OCI-LY7 (cell line): Measurements from ENCODE around the gene ATP5PD. TPM values are rescaled to one million over a fixed set of nuclear protein-coding genes. Genes with fewer than 3 reads are reported as not detected.

ENCODE experiments used
- BruUV-seq: library from RNA; stranded (reverse); fragments of 400-500 nt; replicated peaks from 2 replicates; lab custom pipeline; 2021; lab: Mats Ljungman, UMichigan
- CTCF ChIA-PET: fragments of 300-600 bp; sonication (Branson Sonifier 250); formaldehyde crosslinking; loops from one replicate; lab custom pipeline; 2022; ENCODE audit warnings: antibody characterized with exemption; ENCODE audit not compliant: unreplicated experiment; lab: Charles Lee
- POLR2A ChIA-PET: fragments of 300-600 bp; sonication (Branson Sonifier 250); formaldehyde crosslinking; loops from one replicate; lab custom pipeline; 2022; ENCODE audit warnings: antibody characterized with exemption; lab: Charles Lee
- DNase-seq: peaks from one replicate; pipeline ENCODE4 v3.0.0-alpha.2; 2015; ENCODE audit warnings: low spot score
- H2AFZ ChIP-seq: fragments of 200-600 bp; sonication (generic), shearing (Covaris generic); 2 replicates; pipeline ENCODE4 v1.6.1; 2014; ENCODE audit warnings: mild to moderate bottlenecking, antibody characterized with exemption, low read length, moderate library complexity
- H3K27ac ChIP-seq: fragments of 200-600 bp; sonication (generic); 2 replicates; pipeline ENCODE4 v1.5.1; 2014; ENCODE audit warnings: mixed run types, low read depth, mild to moderate bottlenecking, moderate library complexity, low read length, inconsistent platforms; ENCODE audit not compliant: poor library complexity, severe bottlenecking
- H3K36me3 ChIP-seq: fragments of 200-600 bp; sonication (generic); 2 replicates; pipeline ENCODE4 v1.6.1; 2014; ENCODE audit warnings: mild to moderate bottlenecking, antibody characterized with exemption, low read length, moderate library complexity, mixed read lengths; ENCODE audit not compliant: insufficient read depth
- H3K4me1 ChIP-seq: fragments of 200-600 bp; sonication (generic); 2 replicates; pipeline ENCODE4 v1.5.1; 2014; ENCODE audit warnings: mild to moderate bottlenecking, low read length; ENCODE audit not compliant: insufficient read depth, poor library complexity, severe bottlenecking
- H3K4me2 ChIP-seq: fragments of 200-600 bp; sonication (generic); 2 replicates; pipeline ENCODE4 v1.6.1; 2014; ENCODE audit warnings: mild to moderate bottlenecking, low read length
- H3K4me3 ChIP-seq: fragments of 200-600 bp; sonication (generic); 2 replicates; pipeline ENCODE4 v1.5.1; 2014; ENCODE audit warnings: mild to moderate bottlenecking, low read depth, low read length; ENCODE audit not compliant: poor library complexity, severe bottlenecking
- H3K79me2 ChIP-seq: fragments of 200-600 bp; sonication (generic); 2 replicates; pipeline ENCODE4 v1.6.1; 2016; ENCODE audit warnings: low read depth, mild to moderate bottlenecking, low read length, moderate library complexity, mixed read lengths; ENCODE audit not compliant: insufficient read depth
- H3K9me2 ChIP-seq: fragments of 200-600 bp; sonication (generic); 2 replicates; pipeline ENCODE4 v1.6.1; 2016; ENCODE audit warnings: mild to moderate bottlenecking, low read length, mixed read lengths; ENCODE audit not compliant: insufficient read depth
- H3K9me3 ChIP-seq: fragments of 200-600 bp; sonication (generic); 2 replicates; pipeline ENCODE4 v1.6.1; 2014; ENCODE audit warnings: mild to moderate bottlenecking, mixed run types, low read length, mixed read lengths
- H4K20me1 ChIP-seq: fragments of 200-600 bp; sonication (generic); 2 replicates; pipeline ENCODE4 v1.6.1; 2014; ENCODE audit warnings: mild to moderate bottlenecking, antibody characterized with exemption, low read length, moderate library complexity, mixed read lengths; ENCODE audit not compliant: insufficient read depth
- EZH2phosphoT487 ChIP-seq: fragments of 200-600 bp; sonication (generic); IDR thresholded peaks from 2 replicates; pipeline ENCODE4 v1.6.1; 2018; ENCODE audit warnings: low read depth, borderline replicate concordance, mild to moderate bottlenecking, mixed run types, antibody characterized with exemption, low read length, moderate library complexity, mixed read lengths
- intact Hi-C: fragments of 100-400 bp; cut with micrococcal nuclease; formaldehyde crosslinking; loops from one replicate; pipeline ENCODE4 v1.10.0; 2022; ENCODE audit not compliant: unreplicated experiment
- total RNA-seq, 2 experiments: library from RNA; depleted of rRNA in 1 of 2; stranded (reverse); fragments of >200 nt in 1 of 2; shearing (Covaris generic) in 1 of 2; gene quantifications; 2 replicates each; pipeline ENCODE4 v1.2.3, GENCODE V29; 2014 to 2022
- TF ChIP-seq, protein P1 (sequence below): fragments of 200-600 bp; sonication (generic); conservative IDR thresholded peaks from 2 replicates; pipeline ENCODE4 v1.5.1; 2014; ENCODE audit warnings: mild to moderate bottlenecking, antibody characterized with exemption, low read length, moderate library complexity, mixed read lengths

ATP5PD gene
- total RNA-seq, 2 experiments from 2014 or later = 301 to 317 TPM

- CTCF ChIA-PET = no interaction called here
- Histone ChIP-seq H3K4me1 (peaks cover 19% of the 10 kb centered on the region), H3K9me2 (no peaks in the 10 kb centered on the region), H3K36me3 (no peaks in the 10 kb centered on the region), H2AFZ (no peak overlapping the region), H3K4me3 (no peak overlapping the region), H3K79me2 (no peaks in the 10 kb centered on the region), H3K27ac (no peak overlapping the region), H3K9me3 (no peaks in the 10 kb centered on the region), H3K4me2 (no peak overlapping the region), H4K20me1 (no peaks in the 10 kb centered on the region)
- no peak for DNase-seq
- no peak for TF ChIP-seq EZH2phosphoT487
- TF ChIP-seq, protein P1, sequence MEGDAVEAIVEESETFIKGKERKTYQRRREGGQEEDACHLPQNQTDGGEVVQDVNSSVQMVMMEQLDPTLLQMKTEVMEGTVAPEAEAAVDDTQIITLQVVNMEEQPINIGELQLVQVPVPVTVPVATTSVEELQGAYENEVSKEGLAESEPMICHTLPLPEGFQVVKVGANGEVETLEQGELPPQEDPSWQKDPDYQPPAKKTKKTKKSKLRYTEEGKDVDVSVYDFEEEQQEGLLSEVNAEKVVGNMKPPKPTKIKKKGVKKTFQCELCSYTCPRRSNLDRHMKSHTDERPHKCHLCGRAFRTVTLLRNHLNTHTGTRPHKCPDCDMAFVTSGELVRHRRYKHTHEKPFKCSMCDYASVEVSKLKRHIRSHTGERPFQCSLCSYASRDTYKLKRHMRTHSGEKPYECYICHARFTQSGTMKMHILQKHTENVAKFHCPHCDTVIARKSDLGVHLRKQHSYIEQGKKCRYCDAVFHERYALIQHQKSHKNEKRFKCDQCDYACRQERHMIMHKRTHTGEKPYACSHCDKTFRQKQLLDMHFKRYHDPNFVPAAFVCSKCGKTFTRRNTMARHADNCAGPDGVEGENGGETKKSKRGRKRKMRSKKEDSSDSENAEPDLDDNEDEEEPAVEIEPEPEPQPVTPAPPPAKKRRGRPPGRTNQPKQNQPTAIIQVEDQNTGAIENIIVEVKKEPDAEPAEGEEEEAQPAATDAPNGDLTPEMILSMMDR = no peak
- POLR2A ChIA-PET = interaction anchor here (0.6 to 1.0 kb wide), 2 partner anchors 42 to 97 kb away, joined by 3 read pairs; no protein-coding TSS in a partner anchor
- intact Hi-C loops = no loop called here
- BruUV-seq = no TSS peak
Observed at GRCh38 chr17:75090871-75091854, 44.4 kb upstream of the ATP5PD start.

GRCh38 chr17:75088465-75089417 is 42.0 kb upstream of the ATP5PD start:
- no peaks in the 10 kb centered on the region for H3K36me3 ChIP-seq
- intact Hi-C loops = no loop called here
- H3K79me2 ChIP-seq = no peaks in the 10 kb centered on the region
- H3K9me3 ChIP-seq = no peaks in the 10 kb centered on the region
- ChIA-PET POLR2A (interaction anchor here (0.6 to 0.7 kb wide), 2 partner anchors 22 to 1513 kb away, joined by 3 to 4 read pairs; no protein-coding TSS in a partner anchor), CTCF (no interaction called here)
- H3K27ac ChIP-seq = no peak overlapping the region
- H2AFZ ChIP-seq = no peak overlapping the region
- TF ChIP-seq, protein P1 = no peak
- no peak for TF ChIP-seq EZH2phosphoT487
- no peak overlapping the region for H3K4me2 ChIP-seq
- no peak for DNase-seq
- H4K20me1 ChIP-seq = no peaks in the 10 kb centered on the region
- peaks cover 19% of the 10 kb centered on the region for H3K4me1 ChIP-seq
- H3K9me2 ChIP-seq = no peaks in the 10 kb centered on the region
- no peak overlapping the region for H3K4me3 ChIP-seq
- no TSS peak for BruUV-seq
